Fibroblast of mammary gland (primary cell): ENCODE results near the gene PLD1.

Source experiments
- DNase-seq: peaks from one replicate; pipeline ENCODE4 v3.0.0-alpha.2; 2010; ENCODE audit warnings: low read depth
- H3K4me3 ChIP-seq: 2 replicates; pipeline ENCODE4 v1.5.1; 2011; ENCODE audit warnings: low read depth, mild to moderate bottlenecking, low read length, moderate library complexity; ENCODE audit not compliant: control insufficient read depth
- CTCF ChIP-seq: conservative IDR thresholded peaks from 2 replicates; pipeline ENCODE4 v1.5.1; 2011; ENCODE audit warnings: low read depth, low read length, inconsistent platforms; ENCODE audit not compliant: control insufficient read depth, insufficient read depth

PLD1 gene

GRCh38 chr3:171615281-171615680 lies 195.0 kb downstream of the PLD1 start:
- peak; percentile 13 for DNase-seq
- no peak for TF ChIP-seq CTCF
- no peak overlapping the region for H3K4me3 ChIP-seq

- TF ChIP-seq CTCF, result peak; percentile 67
- H3K4me3 ChIP-seq, result no peak overlapping the region
- peak; percentile 9 for DNase-seq
These were observed 195.9 kb downstream of the PLD1 start for GRCh38 chr3:171614318-171614921.

GRCh38 chr3:171607452-171607851 lies 202.8 kb downstream of the PLD1 start:
- no peak overlapping the region for H3K4me3 ChIP-seq
- no peak for TF ChIP-seq CTCF
- no peak for DNase-seq

GRCh38 chr3:171606151-171606751 lies 204.0 kb downstream of the PLD1 start:
- no peak overlapping the region for H3K4me3 ChIP-seq
- TF ChIP-seq CTCF, result no peak
- DNase-seq, result peak; percentile 36

GRCh38 chr3:171604370-171604769 lies 205.9 kb downstream of the PLD1 start:
- H3K4me3 ChIP-seq, result no peak overlapping the region
- no peak for TF ChIP-seq CTCF
- no peak for DNase-seq

- H3K4me3 ChIP-seq, result no peak overlapping the region
- DNase-seq, result no peak
- TF ChIP-seq CTCF, result no peak
These were observed 208.2 kb downstream of the PLD1 start for GRCh38 chr3:171602072-171602471.
